Duodenal mucosa (tissue), 2 donors: ENCODE measurements around the gene URM1.
"Not testable (repeated sequence)": the region's sequence is repeated elsewhere in the genome, so short reads cannot be mapped to it uniquely, and the experiment has no call there.

Source experiments
- H3K27ac ChIP-seq: one replicate; pipeline ENCODE4 v1.7.0; 2013; ENCODE audit warnings: low read depth, low read length
- H3K27me3 ChIP-seq, 2 donors: one replicate each; pipeline ENCODE4 v1.7.0; 2013; ENCODE audit warnings: low read length in 2 of 2, control low read depth in 1 of 2; ENCODE audit not compliant: insufficient read depth in 2 of 2, control insufficient read depth in 1 of 2
- H3K36me3 ChIP-seq, 2 donors: one replicate each; pipeline ENCODE4 v1.7.0; 2013; ENCODE audit warnings: low read length in 2 of 2, control low read depth in 1 of 2; ENCODE audit not compliant: insufficient read depth in 2 of 2, control insufficient read depth in 1 of 2
- H3K4me1 ChIP-seq, 2 donors: one replicate each; pipeline ENCODE4 v1.7.0; 2013; ENCODE audit warnings: low read length in 2 of 2, control low read depth in 1 of 2; ENCODE audit not compliant: insufficient read depth in 2 of 2, control insufficient read depth in 1 of 2
- H3K4me3 ChIP-seq, 2 donors: one replicate each; pipeline ENCODE4 v1.7.0; 2013; ENCODE audit warnings: low read length in 2 of 2, low read depth in 1 of 2
- H3K9ac ChIP-seq, 2 donors: one replicate each; pipeline ENCODE4 v1.7.0; 2013; ENCODE audit warnings: low read length in 2 of 2, low read depth in 1 of 2
- H3K9me3 ChIP-seq, 2 donors: one replicate each; pipeline ENCODE4 v1.7.0; 2013; ENCODE audit warnings: low read length in 2 of 2, control low read depth in 1 of 2; ENCODE audit not compliant: control insufficient read depth in 1 of 2

The URM1 gene

GRCh38 chr9:128406848-128407391 lies 35.7 kb downstream of the URM1 start:
- H3K4me1 ChIP-seq = no peaks in the 10 kb centered on the region
- no peaks in the 10 kb centered on the region for H3K9me3 ChIP-seq
- no peaks in the 10 kb centered on the region for H3K36me3 ChIP-seq
- H3K4me3 ChIP-seq = no peak overlapping the region
- peaks cover 6 to 14% of the 10 kb centered on the region in 2 donors for H3K27me3 ChIP-seq
- H3K27ac ChIP-seq = no peak overlapping the region
- H3K9ac ChIP-seq = no peak overlapping the region

GRCh38 chr9:128408963-128409431 lies 37.8 kb downstream of the URM1 start:
- H3K9ac ChIP-seq = no peak overlapping the region
- H3K27ac ChIP-seq = no peak overlapping the region
- H3K27me3 ChIP-seq = peaks cover 6 to 19% of the 10 kb centered on the region in 2 donors
- no peaks in the 10 kb centered on the region for H3K4me1 ChIP-seq
- no peaks in the 10 kb centered on the region for H3K9me3 ChIP-seq
- H3K4me3 ChIP-seq = no peak overlapping the region
- no peaks in the 10 kb centered on the region for H3K36me3 ChIP-seq

GRCh38 chr9:128409450-128409849 lies 38.3 kb downstream of the URM1 start:
- Histone ChIP-seq H3K27me3 (peaks cover 6 to 19% of the 10 kb centered on the region in 2 donors), H3K9ac (no peak overlapping the region), H3K27ac (no peak overlapping the region)

GRCh38 chr9:128409978-128410377 lies 38.8 kb downstream of the URM1 start:
- Histone ChIP-seq H3K9ac (no peak overlapping the region), H3K36me3 (no peaks in the 10 kb centered on the region), H3K27ac (no peak overlapping the region), H3K4me1 (no peaks in the 10 kb centered on the region), H3K27me3 (peaks cover 6 to 19% of the 10 kb centered on the region in 2 donors), H3K9me3 (no peaks in the 10 kb centered on the region), H3K4me3 (no peak overlapping the region)

More at GRCh38 chr9:128409450-128409849, 38.3 kb downstream of the URM1 start:
- Histone ChIP-seq H3K9me3 (no peaks in the 10 kb centered on the region), H3K4me1 (no peaks in the 10 kb centered on the region), H3K36me3 (no peaks in the 10 kb centered on the region), H3K4me3 (no peak overlapping the region)

- no peak overlapping the region for H3K27ac ChIP-seq
- no peaks in the 10 kb centered on the region for H3K9me3 ChIP-seq
- peaks cover 13 to 19% of the 10 kb centered on the region in 2 donors for H3K27me3 ChIP-seq
- no peaks in the 10 kb centered on the region for H3K4me1 ChIP-seq
- H3K9ac ChIP-seq = no peak overlapping the region
- H3K4me3 ChIP-seq = no peak overlapping the region
- H3K36me3 ChIP-seq = no peaks in the 10 kb centered on the region
Measured at GRCh38 chr9:128411364-128412119, 40.4 kb downstream of the URM1 start.

- Histone ChIP-seq H3K4me3 (no peak overlapping the region), H3K4me1 (no peaks in the 10 kb centered on the region), H3K27me3 (peaks cover 13 to 19% of the 10 kb centered on the region in 2 donors), H3K9me3 (no peaks in the 10 kb centered on the region), H3K27ac (no peak overlapping the region), H3K36me3 (no peaks in the 10 kb centered on the region), H3K9ac (no peak overlapping the region)
Measured at GRCh38 chr9:128412120-128412790, 41.1 kb downstream of the URM1 start.

GRCh38 chr9:128413728-128414127 lies 42.6 kb downstream of the URM1 start:
- peaks cover 9 to 11% of the 10 kb centered on the region in 2 donors for H3K27me3 ChIP-seq
- H3K9me3 ChIP-seq, H3K27ac ChIP-seq, H3K9ac ChIP-seq, H3K4me3 ChIP-seq, H3K4me1 ChIP-seq, H3K36me3 ChIP-seq: not testable (repeated sequence)

GRCh38 chr9:128414461-128414860 lies 43.3 kb downstream of the URM1 start:
- Histone ChIP-seq H3K27me3 (peaks cover 15 to 16% of the 10 kb centered on the region in 2 donors), H3K4me3 (no peak overlapping the region), H3K4me1 (peaks cover 4 to 6% of the 10 kb centered on the region in 2 donors), H3K9ac (no peak overlapping the region), H3K36me3 (no peaks in the 10 kb centered on the region), H3K27ac (no peak overlapping the region), H3K9me3 (no peaks in the 10 kb centered on the region)

GRCh38 chr9:128415281-128415680 lies 44.1 kb downstream of the URM1 start:
- Histone ChIP-seq H3K4me3 (no peak overlapping the region), H3K36me3 (no peaks in the 10 kb centered on the region), H3K9ac (no peak overlapping the region), H3K9me3 (no peaks in the 10 kb centered on the region), H3K27me3 (peaks cover 17 to 20% of the 10 kb centered on the region in 2 donors), H3K4me1 (peaks cover 6 to 11% of the 10 kb centered on the region in 2 donors), H3K27ac (no peak overlapping the region)

- peaks cover 19 to 20% of the 10 kb centered on the region in 2 donors for H3K27me3 ChIP-seq
Measured at GRCh38 chr9:128416014-128416413, 44.8 kb downstream of the URM1 start.

More at GRCh38 chr9:128416014-128416413, 44.8 kb downstream of the URM1 start:
- peaks cover 6 to 11% of the 10 kb centered on the region in 2 donors for H3K4me1 ChIP-seq
- H3K36me3 ChIP-seq = no peaks in the 10 kb centered on the region
- H3K9ac ChIP-seq = no peak overlapping the region
- H3K4me3 ChIP-seq = no peak overlapping the region
- no peaks in the 10 kb centered on the region for H3K9me3 ChIP-seq
- H3K27ac ChIP-seq = no peak overlapping the region
